NT2/D1 (cell line): Measurements from ENCODE around the gene C15orf39.

Experiments used
- DNase-seq: peaks from one replicate; pipeline ENCODE4 v3.0.0-alpha.2; 2011; ENCODE audit warnings: low read depth, low spot score
- H3K27me3 ChIP-seq: 2 replicates; pipeline ENCODE4 v1.6.0; 2011; ENCODE audit warnings: mild to moderate bottlenecking; ENCODE audit not compliant: insufficient read length, insufficient read depth
- H3K36me3 ChIP-seq: 2 replicates; pipeline ENCODE4 v1.6.1; 2011; ENCODE audit warnings: mild to moderate bottlenecking, low read length, mixed read lengths; ENCODE audit not compliant: insufficient read depth, insufficient read length
- H3K4me1 ChIP-seq: 2 replicates; pipeline ENCODE4 v1.5.1; 2011; ENCODE audit not compliant: insufficient read depth, insufficient read length
- H3K4me3 ChIP-seq: 2 replicates; pipeline ENCODE4 v1.5.1; 2011; ENCODE audit warnings: low read depth; ENCODE audit not compliant: insufficient read length
- H3K9ac ChIP-seq: 2 replicates; pipeline ENCODE4 v1.6.0; 2011; ENCODE audit warnings: low read depth; ENCODE audit not compliant: insufficient read length
- H3K9me3 ChIP-seq: 2 replicates; pipeline ENCODE4 v1.5.1; 2011; ENCODE audit warnings: mild to moderate bottlenecking, low read length; ENCODE audit not compliant: insufficient read depth
- SUZ12 ChIP-seq: IDR thresholded peaks from 2 replicates; pipeline ENCODE4 v1.6.1; 2011; ENCODE audit not compliant: insufficient read length, insufficient read depth; ENCODE audit errors: extremely low read depth
- YY1 ChIP-seq: IDR thresholded peaks from 2 replicates; pipeline ENCODE4 v1.6.1; 2011; ENCODE audit not compliant: insufficient read length, insufficient read depth
- ZNF274 ChIP-seq: IDR thresholded peaks from 2 replicates; pipeline ENCODE4 v1.6.1; 2011; ENCODE audit warnings: mild to moderate bottlenecking, low read depth, low read length

Gene C15orf39

GRCh38 chr15:75174729-75175128 is 27.0 kb upstream of the C15orf39 start:
- Histone ChIP-seq H3K27me3 (peaks cover 24% of the 10 kb centered on the region), H3K36me3 (no peaks in the 10 kb centered on the region), H3K9me3 (no peaks in the 10 kb centered on the region), H3K4me1 (peaks cover 12% of the 10 kb centered on the region), H3K9ac (no peak overlapping the region), H3K4me3 (no peak overlapping the region)
- TF ChIP-seq ZNF274, result no peak
- no peak for TF ChIP-seq SUZ12
- TF ChIP-seq YY1, result no peak
- DNase-seq, result no peak

GRCh38 chr15:75176396-75176761 is 25.3 kb upstream of the C15orf39 start:
- peaks cover 16% of the 10 kb centered on the region for H3K4me1 ChIP-seq
- H3K9me3 ChIP-seq, result no peaks in the 10 kb centered on the region
- DNase-seq, result no peak
- H3K36me3 ChIP-seq, result no peaks in the 10 kb centered on the region
- peaks cover 32% of the 10 kb centered on the region for H3K27me3 ChIP-seq
- no peak overlapping the region for H3K9ac ChIP-seq
- H3K4me3 ChIP-seq, result no peak overlapping the region
- TF ChIP-seq ZNF274, result no peak
- no peak for TF ChIP-seq SUZ12
- TF ChIP-seq YY1, result no peak

GRCh38 chr15:75177360-75178071 is 24.2 kb upstream of the C15orf39 start:
- H3K4me1 ChIP-seq, result peaks cover 16% of the 10 kb centered on the region

GRCh38 chr15:75178171-75178937 is 23.3 kb upstream of the C15orf39 start:
- Histone ChIP-seq H3K4me3 (peak overlapping the region; percentile 39), H3K27me3 (peaks cover 32% of the 10 kb centered on the region), H3K9ac (peak overlapping the region; percentile 80), H3K9me3 (no peaks in the 10 kb centered on the region), H3K4me1 (peaks cover 16% of the 10 kb centered on the region), H3K36me3 (no peaks in the 10 kb centered on the region)
- TF ChIP-seq SUZ12 (no peak), YY1 (no peak), ZNF274 (no peak)
- no peak for DNase-seq

More at GRCh38 chr15:75177360-75178071, 24.2 kb upstream of the C15orf39 start:
- TF ChIP-seq SUZ12, result no peak
- TF ChIP-seq ZNF274, result no peak
- DNase-seq, result no peak
- peaks cover 32% of the 10 kb centered on the region for H3K27me3 ChIP-seq
- peak overlapping the region; percentile 61 for H3K9ac ChIP-seq
- H3K4me3 ChIP-seq, result peak overlapping the region; percentile 25
- no peaks in the 10 kb centered on the region for H3K36me3 ChIP-seq
- H3K9me3 ChIP-seq, result no peaks in the 10 kb centered on the region

- no peaks in the 10 kb centered on the region for H3K36me3 ChIP-seq
- H3K9me3 ChIP-seq, result no peaks in the 10 kb centered on the region
- peaks cover 32% of the 10 kb centered on the region for H3K27me3 ChIP-seq
- H3K4me1 ChIP-seq, result peaks cover 16% of the 10 kb centered on the region
- peak overlapping the region; percentile 80 for H3K9ac ChIP-seq
- H3K4me3 ChIP-seq, result peak overlapping the region; percentile 39
- TF ChIP-seq YY1, result no peak
- no peak for DNase-seq
Measured at GRCh38 chr15:75178938-75179745, 22.5 kb upstream of the C15orf39 start.

- Histone ChIP-seq H3K4me3 (no peak overlapping the region), H3K9me3 (no peaks in the 10 kb centered on the region), H3K27me3 (peaks cover 32% of the 10 kb centered on the region), H3K36me3 (no peaks in the 10 kb centered on the region), H3K9ac (no peak overlapping the region), H3K4me1 (peaks cover 16% of the 10 kb centered on the region)
- no peak for TF ChIP-seq YY1
- no peak for TF ChIP-seq ZNF274
- no peak for TF ChIP-seq SUZ12
- DNase-seq, result no peak
Measured at GRCh38 chr15:75179746-75180140, 21.9 kb upstream of the C15orf39 start.

- no peaks in the 10 kb centered on the region for H3K36me3 ChIP-seq
- H3K4me1 ChIP-seq, result peaks cover 14% of the 10 kb centered on the region
- no peak overlapping the region for H3K9ac ChIP-seq
- peaks cover 29% of the 10 kb centered on the region for H3K27me3 ChIP-seq
- H3K9me3 ChIP-seq, result no peaks in the 10 kb centered on the region
- no peak for DNase-seq
- no peak overlapping the region for H3K4me3 ChIP-seq
- TF ChIP-seq YY1 (no peak), ZNF274 (no peak), SUZ12 (no peak)
Measured at GRCh38 chr15:75181780-75182179, 19.9 kb upstream of the C15orf39 start.
